Prostate gland (tissue), 2 donors: Measurements from ENCODE around the gene TAF11L13. TPM values are rescaled to one million over a fixed set of nuclear protein-coding genes. Genes with fewer than 3 reads are reported as not detected.

Source experiments
- DNase-seq: peaks from one replicate; pipeline ENCODE4 v3.0.0-alpha.2; 2019; ENCODE audit warnings: low spot score
- H3K27ac ChIP-seq, 2 donors: fragments of 200-600 bp; sonication (generic); 2 replicates each; pipeline ENCODE4 v1.5.1; 2017 to 2019
- H3K27me3 ChIP-seq: fragments of 200-600 bp; sonication (generic); replicated peaks from 2 replicates; pipeline ENCODE4 v1.5.1; 2019; ENCODE audit not compliant: insufficient read depth
- H3K36me3 ChIP-seq, 2 donors: fragments of 200-600 bp; sonication (generic); 1 replicate in 1 of 2; 2 replicates in 1 of 2; pipeline versions ENCODE4 v1.5.1 to v1.8.1; 2017 to 2019
- H3K4me1 ChIP-seq: fragments of 200-600 bp; sonication (generic); replicated peaks from 2 replicates; pipeline ENCODE4 v1.5.1; 2019
- H3K4me3 ChIP-seq, 2 donors: fragments of 200-600 bp; sonication (generic); 2 replicates each; pipeline ENCODE4 v1.5.1; 2017 to 2019
- H3K9me3 ChIP-seq: fragments of 200-600 bp; sonication (generic); 2 replicates; pipeline ENCODE4 v1.5.1; 2017
- POLR2A ChIP-seq: fragments of 450-650 bp; IDR thresholded peaks from one replicate; pipeline ENCODE4 v1.6.1; 2016; ENCODE audit warnings: antibody characterized with exemption, mild to moderate bottlenecking
- POLR2AphosphoS5 ChIP-seq: sonication (generic); formaldehyde crosslinking; IDR thresholded peaks from one replicate; pipeline ENCODE4 v1.6.1; 2017; ENCODE audit warnings: antibody characterized with exemption
- WGBS: methylation state at CpG from one replicate; pipeline ENCODE4 v1.1.5; 2018; 5-methylcytosine and 5-hydroxymethylcytosine counted together
- intact Hi-C: fragments of 100-400 bp; cut with DNase I; formaldehyde crosslinking; loops from one replicate; pipeline ENCODE4 v1.14.2; 2022
- total RNA-seq, 2 donors: library from RNA; depleted of rRNA; stranded (reverse); fragments of >200 nt; gene quantifications; one replicate each; pipeline ENCODE4 v1.1.0, GENCODE V29; 2016
- TF ChIP-seq, protein P1 (sequence below), 4 experiments: fragments of 200-600 bp in 2 of 4; fragments of 450-650 bp in 2 of 4; sonication (generic) in 2 of 4; IDR thresholded peaks; 1 replicate in 3 of 4; 2 replicates in 1 of 4; pipeline ENCODE4 v1.5.1; 2016 to 2019; ENCODE audit warnings: antibody characterized with exemption in 4 of 4, mild to moderate bottlenecking in 2 of 4, moderate library complexity in 2 of 4

TAF11L13 gene
- total RNA-seq, 2 donors from 2014 or later: not detected

DNA sequence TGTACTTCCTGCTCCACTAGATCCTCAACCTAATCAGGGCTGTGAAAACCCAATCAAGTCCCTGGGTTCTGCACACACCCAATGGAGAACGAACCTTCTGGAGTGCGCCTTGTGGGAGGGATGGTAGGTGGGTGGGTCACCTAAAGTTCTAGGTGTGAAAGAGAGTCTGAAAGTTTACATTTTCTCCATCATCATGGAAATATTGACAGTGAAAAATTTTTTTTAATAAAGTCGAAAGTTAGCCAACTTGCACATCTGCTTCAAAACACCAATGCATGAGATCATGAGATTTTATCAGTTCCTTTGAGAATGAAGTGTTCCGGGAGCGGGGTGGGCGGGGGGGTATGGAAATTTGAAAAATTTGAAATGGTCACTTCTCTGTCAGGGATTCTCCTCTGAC is 24.0 kb downstream of the TAF11L13 start:
- intact Hi-C loops: no loop called here
- H3K27me3 ChIP-seq: no peaks in the 10 kb centered on the region
- DNase-seq: no peak
- 60% methylated on average over 6 of the region's 6 CpGs for WGBS
- H3K9me3 ChIP-seq: no peaks in the 10 kb centered on the region
- H3K4me3 ChIP-seq: no peak overlapping the region
- TF ChIP-seq POLR2A (no peak), POLR2AphosphoS5 (no peak)
- TF ChIP-seq, protein P1, sequence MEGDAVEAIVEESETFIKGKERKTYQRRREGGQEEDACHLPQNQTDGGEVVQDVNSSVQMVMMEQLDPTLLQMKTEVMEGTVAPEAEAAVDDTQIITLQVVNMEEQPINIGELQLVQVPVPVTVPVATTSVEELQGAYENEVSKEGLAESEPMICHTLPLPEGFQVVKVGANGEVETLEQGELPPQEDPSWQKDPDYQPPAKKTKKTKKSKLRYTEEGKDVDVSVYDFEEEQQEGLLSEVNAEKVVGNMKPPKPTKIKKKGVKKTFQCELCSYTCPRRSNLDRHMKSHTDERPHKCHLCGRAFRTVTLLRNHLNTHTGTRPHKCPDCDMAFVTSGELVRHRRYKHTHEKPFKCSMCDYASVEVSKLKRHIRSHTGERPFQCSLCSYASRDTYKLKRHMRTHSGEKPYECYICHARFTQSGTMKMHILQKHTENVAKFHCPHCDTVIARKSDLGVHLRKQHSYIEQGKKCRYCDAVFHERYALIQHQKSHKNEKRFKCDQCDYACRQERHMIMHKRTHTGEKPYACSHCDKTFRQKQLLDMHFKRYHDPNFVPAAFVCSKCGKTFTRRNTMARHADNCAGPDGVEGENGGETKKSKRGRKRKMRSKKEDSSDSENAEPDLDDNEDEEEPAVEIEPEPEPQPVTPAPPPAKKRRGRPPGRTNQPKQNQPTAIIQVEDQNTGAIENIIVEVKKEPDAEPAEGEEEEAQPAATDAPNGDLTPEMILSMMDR (IDR thresholded peaks at IDR 0.05): no peak
- no peaks in the 10 kb centered on the region for H3K36me3 ChIP-seq
- no peak overlapping the region for H3K27ac ChIP-seq
- no peaks in the 10 kb centered on the region for H3K4me1 ChIP-seq

GRCh38 chr5:17663182-17663581 is 31.3 kb downstream of the TAF11L13 start:
- Histone ChIP-seq H3K27ac (no peak overlapping the region), H3K36me3 (no peaks in the 10 kb centered on the region), H3K27me3 (no peaks in the 10 kb centered on the region), H3K4me1 (no peaks in the 10 kb centered on the region), H3K4me3 (no peak overlapping the region), H3K9me3 (no peaks in the 10 kb centered on the region)
- intact Hi-C loops: no loop called here
- TF ChIP-seq, protein P1 (IDR thresholded peaks at IDR 0.05): no peak
- TF ChIP-seq POLR2A (no peak), POLR2AphosphoS5 (no peak)
- DNase-seq: no peak
- 87% methylated on average over 8 of the region's 8 CpGs for WGBS

DNA sequence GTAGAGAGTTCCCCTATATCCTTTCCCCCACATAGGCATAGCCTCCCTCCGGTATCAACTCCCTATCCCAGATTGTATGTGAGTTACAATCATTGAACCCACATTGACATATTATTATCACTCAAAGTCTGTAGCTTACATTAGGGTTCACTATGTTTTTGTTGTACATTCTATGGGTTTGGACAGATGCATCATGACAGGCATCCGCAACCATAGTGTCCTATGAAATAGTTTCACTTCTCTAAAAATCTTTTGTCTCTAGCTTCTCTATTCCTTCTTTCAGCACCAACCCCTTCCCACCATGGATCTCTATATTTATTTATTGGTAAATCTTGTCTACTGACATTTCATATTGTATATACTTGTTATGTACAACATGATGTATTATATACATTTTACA is 33.9 kb downstream of the TAF11L13 start:
- H3K27ac ChIP-seq: no peak overlapping the region
- H3K36me3 ChIP-seq: no peaks in the 10 kb centered on the region
- no peaks in the 10 kb centered on the region for H3K27me3 ChIP-seq
- H3K9me3 ChIP-seq: no peaks in the 10 kb centered on the region
- no peak for TF ChIP-seq POLR2A
- no peak for TF ChIP-seq POLR2AphosphoS5
- TF ChIP-seq, protein P1 (IDR thresholded peaks at IDR 0.05): no peak
- H3K4me3 ChIP-seq: no peak overlapping the region
- no peaks in the 10 kb centered on the region for H3K4me1 ChIP-seq
- intact Hi-C loops: no loop called here
- 94% methylated on average over 2 of the region's 2 CpGs for WGBS
- no peak for DNase-seq

GRCh38 chr5:17666726-17667235 is 34.9 kb downstream of the TAF11L13 start:
- Histone ChIP-seq H3K36me3 (no peaks in the 10 kb centered on the region), H3K27me3 (no peaks in the 10 kb centered on the region), H3K9me3 (no peaks in the 10 kb centered on the region), H3K4me3 (no peak overlapping the region), H3K4me1 (no peaks in the 10 kb centered on the region), H3K27ac (no peak overlapping the region)
- DNase-seq: no peak
- intact Hi-C loops: no loop called here
- TF ChIP-seq POLR2AphosphoS5 (no peak), POLR2A (no peak)
- TF ChIP-seq, protein P1 (IDR thresholded peaks at IDR 0.05): no peak
- 90% methylated on average over 3 of the region's 3 CpGs for WGBS

DNA sequence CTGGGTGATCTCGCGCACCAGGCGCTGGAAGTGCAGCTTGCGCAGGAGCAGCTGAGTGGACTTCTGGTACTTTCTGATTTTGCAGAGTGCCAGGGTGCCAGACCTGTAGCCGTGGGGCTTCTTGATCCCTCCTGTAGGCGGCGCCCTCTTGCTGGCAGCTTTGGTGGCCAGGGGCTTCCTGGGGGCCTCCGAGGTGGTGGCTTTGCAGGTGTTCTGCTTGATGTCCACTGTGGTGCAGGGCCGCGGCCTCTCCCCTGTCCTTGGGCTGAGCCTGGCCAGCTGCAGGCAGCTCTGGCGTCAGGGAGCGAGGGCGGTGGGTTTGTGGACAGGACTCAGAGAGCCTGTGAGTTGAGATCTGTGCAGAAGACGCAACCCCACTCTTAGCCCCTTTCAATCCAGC is 38.5 kb downstream of the TAF11L13 start:
- intact Hi-C loops: no loop called here
- no peaks in the 10 kb centered on the region for H3K36me3 ChIP-seq
- WGBS: 96% methylated on average over 13 of the region's 14 CpGs

More for the DNA sequence above, 38.5 kb downstream of the TAF11L13 start:
- no peaks in the 10 kb centered on the region for H3K27me3 ChIP-seq
- no peaks in the 10 kb centered on the region for H3K9me3 ChIP-seq
- H3K4me1 ChIP-seq: no peaks in the 10 kb centered on the region
- H3K27ac ChIP-seq: no peak overlapping the region
- no peak overlapping the region for H3K4me3 ChIP-seq
- TF ChIP-seq, protein P1 (IDR thresholded peaks at IDR 0.05): no peak
- no peak for DNase-seq
